ENCODE measurements around the gene PUM1. TPM values are rescaled to one million over a fixed set of nuclear protein-coding genes. Genes with fewer than 3 reads are reported as not detected.
A peak's percentile ranks its signal among the peaks of the same experiment; 100 is the strongest.

Gene PUM1
- total RNA-seq, 1 experiment from 2014 or later: 50.3 TPM

- no peak for DNase-seq (ENCODE audit: low read depth)
Observed at GRCh38 chr1:31031330-31032143, 34.0 kb downstream of the PUM1 start.

DNA sequence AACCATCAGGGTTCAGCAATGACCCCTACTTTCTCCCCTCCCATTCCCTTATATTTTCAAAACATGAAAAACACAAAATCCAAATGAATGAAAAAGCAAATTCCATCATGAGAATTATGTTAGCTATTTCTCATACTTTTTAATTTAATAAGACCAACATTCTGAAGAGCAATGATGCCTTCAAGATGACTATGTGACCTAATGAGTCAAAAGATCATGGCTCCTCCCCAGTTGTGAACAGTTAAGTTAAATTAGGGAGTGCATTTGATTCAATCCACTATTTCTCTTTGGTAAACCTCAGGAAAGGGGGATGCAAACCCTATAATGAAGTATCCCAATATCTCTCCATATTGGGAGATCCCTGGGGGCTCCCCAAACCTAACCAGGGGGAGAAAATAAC, 36.5 kb downstream of the PUM1 start:
- DNase-seq (ENCODE audit: low read depth): peak; percentile 27

GRCh38 chr1:31027693-31028526, 37.6 kb downstream of the PUM1 start:
- no peak for DNase-seq (ENCODE audit: low read depth)

- no peak for DNase-seq (ENCODE audit: low read depth)
Observed at GRCh38 chr1:31022259-31022658, 43.3 kb downstream of the PUM1 start.

DNA sequence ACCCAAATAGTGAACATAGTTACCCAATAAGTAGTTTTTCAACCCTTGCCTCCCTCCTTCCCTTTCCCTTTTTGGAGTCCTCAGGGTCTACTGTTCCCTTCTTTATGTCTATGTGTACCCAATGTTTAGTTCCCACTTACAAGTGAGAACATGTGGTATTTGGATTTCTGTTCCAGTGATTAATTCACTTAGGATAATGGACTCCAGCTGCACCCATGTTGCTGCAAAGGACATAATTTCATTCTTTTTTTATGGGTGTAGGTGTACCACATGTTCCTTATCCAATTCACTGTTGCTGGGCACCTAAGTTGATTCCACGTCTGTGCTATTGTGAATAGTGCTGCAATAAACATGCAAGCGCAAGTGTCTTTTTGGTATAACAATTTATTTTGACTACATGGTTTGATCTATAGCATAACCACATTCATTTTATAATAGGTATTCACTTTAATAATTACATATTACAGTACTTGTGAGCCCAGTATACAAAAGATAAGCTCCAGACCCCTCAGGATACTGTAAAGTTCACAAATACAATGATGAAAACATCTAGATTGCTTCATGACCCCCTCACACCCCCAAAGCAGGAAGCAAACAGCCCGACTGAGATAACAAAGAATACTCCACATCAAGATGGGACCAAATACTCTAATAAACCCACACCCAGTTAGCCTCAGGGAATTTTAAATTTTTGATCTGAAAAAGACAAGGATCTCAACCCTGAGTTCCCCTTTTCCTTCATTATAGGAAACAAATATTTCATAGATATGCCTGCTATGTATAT, 45.3 kb downstream of the PUM1 start:
- no peak for DNase-seq (ENCODE audit: low read depth)

GRCh38 chr1:31019401-31019800, 46.1 kb downstream of the PUM1 start:
- no peak for DNase-seq (ENCODE audit: low read depth)

- no peak for DNase-seq (ENCODE audit: low read depth)
Observed at GRCh38 chr1:31016868-31017267, 48.6 kb downstream of the PUM1 start.

DNA sequence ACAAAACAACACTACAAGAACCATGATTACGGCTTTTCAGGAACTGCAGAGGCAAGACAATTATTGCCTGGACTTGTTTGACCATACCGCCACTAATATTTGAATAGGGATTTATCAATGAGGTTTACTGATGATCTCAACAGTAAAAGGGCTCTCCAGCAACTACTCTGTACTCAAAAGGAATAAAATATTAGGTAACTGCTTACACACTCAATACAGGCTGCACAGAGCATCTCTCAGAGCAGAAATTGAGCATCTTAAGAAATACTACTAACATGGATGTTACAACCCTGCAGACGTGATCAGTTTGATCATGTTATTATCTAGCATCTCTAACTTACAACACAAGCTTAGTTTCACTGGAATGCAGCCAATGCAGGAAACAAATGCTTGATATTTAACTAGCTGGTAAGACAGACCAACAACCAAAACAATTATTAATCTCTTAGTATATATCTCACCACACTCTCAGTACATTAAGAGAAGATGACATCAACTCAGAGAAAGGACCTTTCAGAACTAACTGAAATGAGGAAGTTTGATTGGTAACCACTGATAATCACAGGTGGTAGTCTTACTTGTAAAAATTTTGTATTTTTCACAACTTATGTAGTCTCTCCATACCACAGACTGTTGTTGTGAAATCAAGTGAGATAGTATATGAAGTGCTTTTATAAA, 52.2 kb downstream of the PUM1 start:
- DNase-seq (ENCODE audit: low read depth): peak; percentile 11

DNA sequence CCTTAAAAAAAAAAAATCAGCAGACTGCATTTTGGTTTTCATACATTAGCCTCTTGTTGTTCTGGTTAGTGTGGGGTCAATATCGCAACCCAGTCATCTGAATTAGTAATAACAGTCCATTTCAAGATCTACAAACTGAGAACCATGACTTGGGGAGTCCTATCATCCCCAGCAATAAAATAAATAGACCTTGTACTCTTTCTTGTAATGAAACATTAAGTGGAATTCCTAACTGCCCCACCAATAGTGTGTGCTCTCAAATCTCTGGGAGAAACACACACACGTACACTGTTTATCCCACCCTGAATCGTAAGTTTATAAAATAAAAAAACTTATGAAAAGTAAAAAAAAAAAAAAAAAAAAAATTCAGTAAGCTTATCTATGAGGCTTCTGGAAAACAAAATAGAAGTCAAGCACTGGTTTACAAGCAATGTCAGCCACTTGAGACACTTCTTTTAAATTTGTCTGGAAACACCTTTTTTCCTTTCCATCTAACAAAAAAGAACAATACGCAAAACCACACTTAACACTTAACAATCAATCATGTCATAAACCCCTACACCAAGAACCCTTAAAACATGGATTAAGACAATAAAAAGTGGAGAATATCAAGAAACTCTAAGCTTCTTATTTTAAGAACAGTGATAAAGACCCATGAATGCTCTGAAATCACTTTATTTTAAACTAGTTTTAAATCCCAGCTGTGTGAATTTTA, 53.1 kb downstream of the PUM1 start:
- no peak for DNase-seq (ENCODE audit: low read depth)

- DNase-seq (ENCODE audit: low read depth): no peak
Observed at GRCh38 chr1:31011719-31012118, 53.8 kb downstream of the PUM1 start.

DNA sequence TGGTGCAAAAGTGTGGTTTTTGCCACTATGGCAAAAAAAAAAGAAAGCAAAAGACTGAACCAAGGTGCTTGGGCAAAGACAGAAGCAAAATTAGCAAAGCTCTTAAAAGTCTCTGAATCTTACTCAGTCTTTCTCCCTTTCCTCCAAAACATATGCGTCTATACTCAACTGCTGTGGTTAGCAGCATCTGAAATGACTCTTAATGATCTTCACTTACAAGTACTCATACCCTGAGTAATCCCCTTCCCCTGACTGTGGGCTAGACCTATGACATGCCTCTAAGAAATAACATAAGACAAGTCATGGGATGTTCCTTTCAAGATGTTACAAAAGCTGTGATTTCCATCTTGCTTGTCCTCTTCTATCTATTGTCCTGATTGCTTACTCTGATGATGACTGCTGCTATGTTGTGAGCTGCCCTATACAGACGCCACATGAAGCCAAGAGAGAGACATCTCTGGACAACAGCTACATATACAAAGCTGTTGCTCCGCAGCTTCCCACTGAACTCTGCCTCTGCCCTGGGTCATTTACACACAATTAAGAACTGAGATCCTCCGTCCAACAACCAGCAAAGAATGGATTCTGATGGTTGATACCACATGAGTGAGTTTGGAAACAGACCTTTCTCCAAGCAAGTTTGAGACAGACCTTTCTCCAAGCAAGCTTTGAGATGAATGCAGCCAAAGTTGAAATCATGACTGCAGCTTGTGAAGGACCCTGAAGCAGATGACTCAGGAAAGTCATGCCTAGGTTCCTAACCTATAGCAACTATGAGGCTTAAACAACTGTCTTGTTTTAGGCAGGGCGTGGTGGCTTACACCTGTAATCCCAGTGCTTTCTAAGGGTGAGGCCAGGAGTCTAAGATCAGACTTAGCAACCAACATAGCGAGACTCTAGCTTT, 55.2 kb downstream of the PUM1 start:
- DNase-seq (ENCODE audit: low read depth): peak; percentile 71

GRCh38 chr1:31007462-31007991, 58.0 kb downstream of the PUM1 start:
- DNase-seq (ENCODE audit: low read depth): peak; percentile 48

DNA sequence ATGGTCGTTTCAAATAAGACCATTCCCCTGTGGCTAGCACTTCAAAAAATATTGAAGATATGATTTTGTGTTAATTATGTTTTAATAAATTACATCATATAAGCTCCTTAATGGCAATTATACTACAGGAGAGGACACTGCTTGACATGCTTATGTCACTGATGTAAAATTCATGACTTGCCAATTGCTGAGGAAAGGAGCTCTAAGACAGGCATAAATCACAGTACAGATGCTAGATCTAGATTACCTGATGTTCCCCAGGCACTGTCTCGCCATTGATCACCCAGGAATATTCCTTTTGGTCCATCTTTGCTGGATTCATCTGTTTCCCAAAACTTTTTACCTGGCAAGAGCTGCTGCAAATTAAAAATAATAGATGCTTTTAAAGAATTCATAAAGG, 58.8 kb downstream of the PUM1 start:
- no peak for DNase-seq (ENCODE audit: low read depth)

DNA sequence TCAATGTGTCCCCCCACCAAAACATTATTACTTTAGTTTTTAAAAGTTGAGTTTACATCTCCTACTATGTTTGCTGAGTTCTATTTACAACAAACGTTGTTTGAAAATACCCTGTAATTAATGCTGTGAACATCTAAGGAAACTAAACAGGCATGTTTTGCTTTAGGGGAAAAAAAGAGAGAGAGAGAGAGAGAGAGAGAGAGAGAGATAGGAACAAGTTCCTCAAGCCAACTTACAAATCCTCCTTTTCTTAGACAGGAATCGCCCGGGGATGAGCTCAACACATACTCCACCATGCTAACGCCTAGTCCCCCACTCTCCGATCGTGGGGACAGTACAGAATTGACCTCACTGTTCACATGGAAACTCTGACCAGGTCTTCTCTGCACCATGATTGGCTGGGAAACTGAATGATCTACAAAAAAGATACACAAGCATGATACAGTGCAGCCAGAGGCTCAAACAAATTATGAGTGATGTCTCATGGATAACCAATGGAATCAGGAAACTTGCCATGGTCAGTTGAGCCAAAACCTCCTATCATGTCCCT, 59.8 kb downstream of the PUM1 start:
- no peak for DNase-seq (ENCODE audit: low read depth)

DNA sequence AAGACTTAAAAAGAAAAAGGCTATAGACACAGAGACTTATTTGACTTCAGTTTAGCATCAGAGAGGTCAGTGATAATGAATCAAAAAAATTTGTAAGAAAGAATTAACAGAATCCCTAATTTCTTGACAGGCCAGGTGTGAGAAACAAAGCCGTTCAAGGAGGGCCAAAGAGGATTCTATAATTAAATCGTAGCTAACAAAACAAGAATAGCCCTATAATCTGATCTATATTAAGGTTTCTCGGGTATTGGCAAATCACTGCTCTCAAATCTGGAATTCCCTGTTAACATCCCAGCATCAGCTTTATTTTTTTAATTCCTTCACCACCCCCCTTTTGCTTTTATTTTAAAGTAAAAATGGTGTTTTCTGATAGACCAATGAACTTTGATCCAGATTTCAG, 60.3 kb downstream of the PUM1 start:
- DNase-seq (ENCODE audit: low read depth): no peak

GRCh38 chr1:31004231-31004621, 61.3 kb downstream of the PUM1 start:
- DNase-seq (ENCODE audit: low read depth): no peak

DNA sequence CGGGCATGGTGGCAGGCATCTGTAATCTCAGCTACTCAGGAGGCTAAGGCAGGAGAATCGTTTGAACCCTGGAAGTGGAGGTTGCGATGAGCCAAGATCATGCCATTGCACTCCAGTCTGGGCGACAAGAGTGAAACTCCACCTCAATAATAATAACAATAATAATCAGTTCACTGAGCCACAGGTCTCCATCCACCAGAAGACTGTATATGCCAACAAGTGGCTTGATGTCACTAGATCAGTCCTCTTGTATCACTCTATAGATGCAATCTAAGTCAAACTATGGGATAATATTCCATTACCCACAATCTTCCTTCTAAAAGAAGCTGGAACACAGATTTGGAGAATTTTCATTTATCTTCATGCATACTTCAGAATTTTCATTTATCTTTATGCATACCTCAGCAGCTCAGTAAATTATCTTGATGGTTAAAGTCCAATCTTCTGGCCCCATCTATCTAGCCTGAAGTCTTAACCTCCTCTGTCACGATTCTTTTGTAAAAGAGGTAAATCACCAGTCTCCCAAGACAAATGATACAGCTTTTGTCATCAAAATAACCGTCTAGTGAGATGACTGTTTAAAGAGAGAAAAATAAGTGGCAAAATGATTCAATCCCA, 61.8 kb downstream of the PUM1 start:
- DNase-seq (ENCODE audit: low read depth): no peak

DNA sequence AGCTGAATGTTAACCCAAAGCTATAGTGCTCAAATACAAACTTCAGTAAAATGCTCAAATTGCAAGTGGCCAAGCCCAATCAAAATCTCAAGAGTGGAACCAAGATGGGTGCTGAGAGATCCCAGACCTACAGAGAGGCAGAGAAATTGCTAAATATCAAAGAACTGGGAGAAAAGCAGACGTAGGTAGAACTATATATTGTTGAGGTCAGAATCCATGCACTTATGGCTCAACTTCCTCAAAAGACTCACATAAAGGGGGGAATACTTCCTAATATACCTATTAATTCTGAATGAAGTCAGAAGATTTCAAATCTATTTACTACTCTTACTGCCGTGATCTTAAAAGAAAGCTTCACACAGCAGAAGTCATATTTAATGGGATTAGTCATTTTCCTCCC, 65.2 kb downstream of the PUM1 start:
- DNase-seq (ENCODE audit: low read depth): no peak

DNA sequence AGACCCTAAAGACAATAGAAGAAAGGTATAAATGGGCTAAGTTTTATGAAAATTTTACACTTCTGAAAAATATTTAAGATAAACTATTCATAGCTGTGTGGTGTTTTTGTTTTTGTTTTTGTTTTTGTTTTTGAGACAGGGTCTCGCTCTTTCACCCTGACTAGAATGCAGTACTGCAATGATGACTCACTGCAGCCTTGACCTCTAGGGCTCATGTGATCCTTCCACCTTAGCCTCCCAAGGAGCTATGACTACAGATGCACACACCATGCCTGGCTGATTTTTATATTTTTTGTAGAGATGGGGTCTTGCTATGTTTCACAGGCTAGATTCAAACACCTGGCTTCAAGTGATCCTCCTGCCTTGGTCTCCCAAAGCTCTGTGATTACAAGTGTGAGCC, 66.6 kb downstream of the PUM1 start:
- DNase-seq (ENCODE audit: low read depth): no peak

All from LHCN-M2 (cell line).